Measurements from ENCODE around the gene XIRP2.
"Not testable (repeated sequence)": the region's sequence is repeated elsewhere in the genome, so short reads cannot be mapped to it uniquely, and the experiment has no call there.

XIRP2 gene

GRCh38 chr2:167052825-167053224 is 164.5 kb downstream of the XIRP2 start:
- DNase-seq = no peak

- no peak for DNase-seq
These were observed 166.6 kb downstream of the XIRP2 start for GRCh38 chr2:167054881-167055280.

- no peak for DNase-seq
These were observed 169.2 kb downstream of the XIRP2 start for GRCh38 chr2:167057446-167057845.

GRCh38 chr2:167059173-167059572 is 170.9 kb downstream of the XIRP2 start:
- DNase-seq = no peak

- DNase-seq = no peak
These were observed 181.6 kb downstream of the XIRP2 start for GRCh38 chr2:167069855-167070254.

GRCh38 chr2:167075708-167076107 is 187.4 kb downstream of the XIRP2 start:
- not testable (repeated sequence) for DNase-seq

- DNase-seq = not testable (repeated sequence)
These were observed 210.7 kb downstream of the XIRP2 start for GRCh38 chr2:167098931-167099330.

- DNase-seq = no peak
These were observed 212.2 kb downstream of the XIRP2 start for GRCh38 chr2:167100506-167100905.

GRCh38 chr2:167103028-167103756 is 214.9 kb downstream of the XIRP2 start:
- no peak for DNase-seq

- no peak for DNase-seq
These were observed 215.5 kb downstream of the XIRP2 start for GRCh38 chr2:167103757-167104133.

GRCh38 chr2:167104691-167105090 is 216.4 kb downstream of the XIRP2 start:
- DNase-seq = no peak

- DNase-seq = not testable (repeated sequence)
These were observed 221.4 kb downstream of the XIRP2 start for GRCh38 chr2:167109682-167110081.

- no peak for DNase-seq
These were observed 222.1 kb downstream of the XIRP2 start for GRCh38 chr2:167110345-167110744.

GRCh38 chr2:167114018-167114417 is 225.7 kb downstream of the XIRP2 start:
- no peak for DNase-seq

- no peak for DNase-seq
These were observed 227.3 kb downstream of the XIRP2 start for GRCh38 chr2:167115541-167115940.

- DNase-seq = no peak
These were observed 234.1 kb downstream of the XIRP2 start for GRCh38 chr2:167122389-167122788.

GRCh38 chr2:167126165-167126564 is 237.9 kb downstream of the XIRP2 start:
- DNase-seq = no peak

- peak in 1 of 2 experiments; percentile 4 for DNase-seq
These were observed 238.9 kb downstream of the XIRP2 start for GRCh38 chr2:167127135-167127534.

- DNase-seq = no peak
These were observed 239.8 kb downstream of the XIRP2 start for GRCh38 chr2:167128130-167128529.

GRCh38 chr2:167132066-167132465 is 243.8 kb downstream of the XIRP2 start:
- no peak for DNase-seq

- no peak for DNase-seq
These were observed 244.8 kb downstream of the XIRP2 start for GRCh38 chr2:167132906-167133555.

GRCh38 chr2:167133614-167134013 is 245.3 kb downstream of the XIRP2 start:
- DNase-seq = no peak

- no peak for DNase-seq
These were observed 246.2 kb downstream of the XIRP2 start for GRCh38 chr2:167134381-167135072.

- DNase-seq = no peak
These were observed 247.4 kb downstream of the XIRP2 start for GRCh38 chr2:167135706-167136105.
